Heart left ventricle (tissue), 16 donors: Measurements from ENCODE around the gene LMF2. TPM values are rescaled to one million over a fixed set of nuclear protein-coding genes. Genes with fewer than 3 reads are reported as not detected.
"Not testable (repeated sequence)": the region's sequence is repeated elsewhere in the genome, so short reads cannot be mapped to it uniquely, and the experiment has no call there.

Experiments
- ATAC-seq, 4 donors: fragments of 200-7000 bp; cut with Tn5 transposase; one replicate each; pipeline ENCODE4 v1.9.1; 2020 to 2022; ENCODE audit warnings: moderate library complexity in 4 of 4, mild to moderate bottlenecking in 3 of 4, moderate number of reproducible peaks in 1 of 4
- DNase-seq, 5 donors: peaks; one replicate each; pipeline ENCODE4 v3.0.0-alpha.2; 2020
- H3K27ac ChIP-seq, 12 donors: fragments of 200-600 bp; sonication (generic) in 4 of 12; one replicate each; pipeline versions ENCODE4 v1.5.0 to v1.8.0; 2016 to 2022; ENCODE audit warnings: mild to moderate bottlenecking in 2 of 12
- H3K27me3 ChIP-seq, 9 donors: fragments of 200-600 bp; sonication (generic) in 2 of 9; one replicate each; pipeline versions ENCODE4 v1.5.1 to v1.8.0; 2016 to 2022; ENCODE audit warnings: mild to moderate bottlenecking in 3 of 9
- H3K36me3 ChIP-seq, 9 donors: fragments of 200-600 bp; sonication (generic) in 2 of 9; one replicate each; pipeline versions ENCODE4 v1.5.0 to v1.8.0; 2018 to 2022; ENCODE audit warnings: mild to moderate bottlenecking in 2 of 9
- H3K4me1 ChIP-seq, 12 donors: fragments of 200-600 bp; sonication (generic) in 4 of 12; one replicate each; pipeline versions ENCODE4 v1.5.0 to v1.8.0; 2016 to 2022; ENCODE audit warnings: mild to moderate bottlenecking in 3 of 12
- H3K4me3 ChIP-seq, 12 donors: fragments of 200-600 bp; sonication (generic) in 4 of 12; one replicate each; pipeline versions ENCODE4 v1.5.0 to v1.8.0; 2017 to 2022; ENCODE audit warnings: mild to moderate bottlenecking in 9 of 12, moderate library complexity in 4 of 12
- H3K9me3 ChIP-seq, 12 donors: fragments of 200-600 bp; sonication (generic) in 4 of 12; one replicate each; pipeline versions ENCODE4 v1.5.0 to v1.8.0; 2016 to 2022; ENCODE audit warnings: mild to moderate bottlenecking in 1 of 12
- CTCF ChIP-seq, 12 donors: fragments of 200-600 bp; sonication (generic) in 4 of 12; IDR thresholded peaks; one replicate each; pipeline versions ENCODE4 v1.5.0 to v1.8.0; 2018 to 2022; ENCODE audit warnings: antibody characterized with exemption in 12 of 12, mild to moderate bottlenecking in 5 of 12
- POLR2A ChIP-seq, 2 donors: fragments of 450-650 bp; IDR thresholded peaks; one replicate each; pipeline ENCODE4 v1.6.1; 2017; ENCODE audit warnings: antibody characterized with exemption in 2 of 2, mild to moderate bottlenecking in 2 of 2, moderate library complexity in 2 of 2
- WGBS, 4 donors: extraction: QIAGEN DNeasy Blood & Tissue Kit in 2 of 4; methylation state at CpG; one replicate each; pipeline versions ENCODE4 v1.1.5 to v1.1.7; 2013 to 2018; 5-methylcytosine and 5-hydroxymethylcytosine counted together
- intact Hi-C, 10 donors: fragments of 100-400 bp; cut with DNase I; formaldehyde crosslinking; loops; one replicate each; pipeline versions ENCODE4 v1.11.1 to v1.14.2; 2022
- polyA plus RNA-seq, 2 donors: library from polyadenylated mRNA; stranded (reverse); fragments of 200-250 nt; gene quantifications; one replicate each; pipeline ENCODE4 v1.2.3, GENCODE V29; 2013
- total RNA-seq, 9 donors: library from RNA; depleted of rRNA in 2 of 9; stranded (reverse); fragments of >200 nt in 2 of 9; fragmentation: NEBNext Ultra II Directional in 3 of 9; extraction: Animal tissue kit (Norgen Biotek cat#: 25700) in 3 of 9; gene quantifications; one replicate each; pipeline versions ENCODE4 v1.1.0 to v1.2.4, GENCODE V29; 2016 to 2023
- donor health status: ischemic (EF 13 %, LVEDD 7.1; RV severe dilation, severe dysfunction).
- donor health status: healthy with polysubstance abuse.
- donor health status: DM: no; HTN: yes; CAD: no.
- donor health status: DM: no; HTN: no; CAD: no.
- donor health status: ischemic (EF 25% LVEDD 6.9; RV normal size, moderate dysfunction).
- donor health status: ischemic (EF 25% LVEDD 5.7; RV mildly dilated, moderate dysfunction).
- donor health status: healthy.
- donor health status: DM: yes; HTN: yes; CAD: no.
- donor health status: ischemic (EF 35%, LVEDD 5.7; RV mildly dilated, moderate dysfunction).
- donor health status: nonischemic (EF 11% LVEDD 7.7; RV severe dilation, severe dysfunction).
- donor health status: DM: yes; HTN: yes; CAD: no.
- donor health status: PGD.
- donor health status: ischemic (EF 29% LVEDD 5.4; RV normal size, mild dysfunction).
- donor health status: nonischemic (EF 23%, LVEDD 6.1; RV moderate dilation, normal function).

LMF2 gene
- total and polyA plus RNA-seq, 11 donors, result 20.9 to 46.5 (median 32.1) TPM

- 90 to 94% (median 93%) methylated on average over 19 of the region's 19 CpGs for WGBS, 4 donors
- H3K27ac ChIP-seq, result peak overlapping the region in 3 of 12 donors; percentile 44 to 98 (median 61)
- H3K4me3 ChIP-seq, result peak overlapping the region in 2 of 12 donors; percentile 3 to 38
- peak in 2 of 4 donors; percentile 5 to 21 for ATAC-seq
- H3K36me3 ChIP-seq, result no peaks in the 10 kb centered on the region
- TF ChIP-seq CTCF (IDR thresholded peaks at IDR 0.05) (peak in 1 of 12 donors; percentile 14), POLR2A (IDR thresholded peaks at IDR 0.05) (no peak)
- peak in 2 of 5 donors; percentile 20 to 51 for DNase-seq
- H3K9me3 ChIP-seq, result no peaks in the 10 kb centered on the region
- H3K27me3 ChIP-seq, result peaks cover 8 to 45% (median 12%) of the 10 kb centered on the region in 9 donors
- H3K4me1 ChIP-seq, result peaks cover 0 to 92% (median 21%) of the 10 kb centered on the region in 12 donors
- intact Hi-C loops, result loop anchor here in 2 of 10 donors (5.0 to 10.0 kb wide), 2 partner anchors 72 to 80 kb away; no protein-coding TSS in a partner anchor
Observed at GRCh38 chr22:50542416-50542927, 35.0 kb upstream of the LMF2 start.

GRCh38 chr22:50541667-50542026 lies 34.1 kb upstream of the LMF2 start:
- intact Hi-C loops, result loop anchor here in 2 of 10 donors (5.0 to 10.0 kb wide), 2 partner anchors 73 to 81 kb away; no protein-coding TSS in a partner anchor
- DNase-seq (peak in 2 of 5 donors; percentile 33 to 52), ATAC-seq (peak in 2 of 4 donors; percentile 28 to 52)
- Histone ChIP-seq H3K27me3 (peaks cover 0 to 37% (median 4%) of the 10 kb centered on the region in 9 donors), H3K27ac (peak overlapping the region in 7 of 12 donors; percentile 3 to 98 (median 61)), H3K4me1 (peaks cover 0 to 95% (median 20%) of the 10 kb centered on the region in 12 donors), H3K4me3 (peak overlapping the region in 2 of 12 donors; percentile 3 to 38)
- 77 to 88% (median 86%) methylated on average over 5 of the region's 5 CpGs for WGBS, 4 donors
- not testable (repeated sequence) for H3K36me3 ChIP-seq, H3K9me3 ChIP-seq

DNA sequence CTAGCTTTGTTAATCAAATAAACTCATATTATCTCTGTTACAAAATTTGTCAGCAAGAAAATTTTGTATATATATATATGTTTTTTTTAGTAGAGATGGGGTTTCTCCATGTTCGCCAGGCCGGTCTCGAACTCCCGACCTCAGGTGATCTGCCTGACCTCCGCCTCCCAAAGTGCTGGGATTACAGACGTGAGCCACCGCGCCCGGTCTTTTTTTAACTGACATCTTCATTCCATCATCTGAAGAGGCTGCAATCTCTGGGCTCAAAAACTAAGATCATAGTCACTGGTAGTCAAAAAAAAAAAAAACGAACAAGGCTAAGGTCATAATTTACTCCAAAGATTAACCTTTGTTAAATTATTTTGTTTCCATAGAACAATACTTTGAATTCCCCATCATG lies 32.9 kb upstream of the LMF2 start:
- 79 to 89% (median 87%) methylated on average over 10 of the region's 10 CpGs for WGBS, 4 donors
- Histone ChIP-seq H3K27ac (peak overlapping the region in 11 of 12 donors; percentile 77 to 98 (median 87)), H3K27me3 (peaks cover 0 to 27% (median 0%) of the 10 kb centered on the region in 9 donors)

GRCh38 chr22:50537765-50538164 lies 30.3 kb upstream of the LMF2 start:
- TF ChIP-seq CTCF (IDR thresholded peaks at IDR 0.05), result no peak
- TF ChIP-seq POLR2A (IDR thresholded peaks at IDR 0.05), result no peak
- 86 to 92% (median 90%) methylated on average over 13 of the region's 13 CpGs for WGBS, 4 donors
- Histone ChIP-seq H3K27ac (peak overlapping the region in 9 of 12 donors; percentile 5 to 98 (median 91)), H3K9me3 (no peaks in the 10 kb centered on the region), H3K36me3 (no peaks in the 10 kb centered on the region), H3K4me3 (no peak overlapping the region), H3K4me1 (peaks cover 0 to 93% (median 9%) of the 10 kb centered on the region in 12 donors), H3K27me3 (peaks cover 0 to 34% (median 0%) of the 10 kb centered on the region in 9 donors)
- intact Hi-C loops, result no loop called here
- ATAC-seq (no peak), DNase-seq (no peak)

More for the DNA sequence above, 32.9 kb upstream of the LMF2 start:
- intact Hi-C loops, result loop anchor here in 2 of 10 donors (5.0 to 10.0 kb wide), 2 partner anchors 74 to 82 kb away; no protein-coding TSS in a partner anchor
- ATAC-seq, result no peak
- H3K4me1 ChIP-seq, result peaks cover 0 to 95% (median 19%) of the 10 kb centered on the region in 12 donors
- no peaks in the 10 kb centered on the region for H3K9me3 ChIP-seq
- DNase-seq, result no peak
- H3K4me3 ChIP-seq, result peak overlapping the region in 1 of 12 donors; percentile 38
- TF ChIP-seq CTCF (IDR thresholded peaks at IDR 0.05) (no peak), POLR2A (IDR thresholded peaks at IDR 0.05) (no peak)
- no peaks in the 10 kb centered on the region for H3K36me3 ChIP-seq
